ENCODE results near the gene ZNF189. TPM values are rescaled to one million over a fixed set of nuclear protein-coding genes. Genes with fewer than 3 reads are reported as not detected.

Gene ZNF189
- 19.9 and 21.4 TPM in 2 replicates for total RNA-seq (2012; rRNA removed)
- 3.7 and 5.9 TPM in 2 replicates for polyA plus RNA-seq (2012; rRNA removed)
- polyA plus RNA-seq (2012; cell fraction: cytosol; rRNA removed): 0.43 and 0.67 TPM in 2 replicates
- polyA plus RNA-seq (2012; cell fraction: nucleus; rRNA removed; ENCODE audit: low replicate concordance): 1.2 and 18.2 TPM in 2 replicates
- percentile 91 among the genes with signal in this experiment for Bru-seq, nascent RNA
- BruChase-seq, experiment 1, labeled RNA remaining after a 6-hour chase: percentile 84 among the genes with signal in this experiment
- BruChase-seq, experiment 2, labeled RNA remaining after a 2-hour chase: percentile 92 among the genes with signal in this experiment
- long read RNA-seq, partial matches to known transcripts: 0 of 4 reads
- long read RNA-seq, other reads (novel, unspliced or antisense): 1 of 4 reads

DNA sequence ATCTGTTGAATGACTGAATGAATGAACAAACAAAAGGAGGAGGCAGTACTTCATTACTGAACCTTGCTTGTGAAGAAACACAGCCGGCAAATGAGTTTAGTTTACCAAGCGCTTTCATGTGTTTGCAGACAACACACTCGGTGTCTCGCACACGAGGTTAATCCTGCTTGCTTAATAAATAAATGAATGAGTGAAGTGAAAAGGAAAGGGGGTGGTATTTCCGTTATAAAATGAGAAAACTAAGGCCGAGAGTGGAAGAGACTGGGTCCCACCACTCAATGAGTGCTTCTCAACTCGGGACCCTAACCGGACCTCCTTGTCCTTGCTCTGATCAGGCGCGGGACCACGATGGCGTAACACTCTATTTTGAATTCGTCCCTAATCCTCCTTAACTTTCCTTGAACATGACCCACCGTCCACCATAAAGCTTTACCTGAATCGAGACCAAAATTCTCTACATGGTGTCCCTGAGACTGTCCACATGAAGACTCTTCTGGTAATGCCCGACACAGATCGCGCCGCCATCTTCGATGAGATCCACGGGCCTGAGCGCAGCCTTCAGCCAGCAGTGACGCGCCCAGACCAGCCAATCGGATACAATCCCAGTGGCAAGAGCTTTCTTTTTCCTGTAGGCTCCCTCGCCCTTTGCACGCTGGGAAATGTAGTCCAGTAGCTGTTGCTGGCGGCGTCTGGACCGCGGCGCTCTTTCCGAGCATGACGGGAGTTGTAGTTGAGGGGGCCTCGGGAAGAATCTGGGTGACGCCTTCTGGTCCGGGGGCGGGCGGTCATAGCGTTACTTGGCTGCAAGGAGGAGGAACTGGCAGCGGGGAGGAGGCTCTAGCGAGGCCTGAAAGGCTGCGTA, at the start of gene ZNF189, which contains the start of gene MRPL50:
Gene ZNF189 (plus strand): TSS at position 784 of the 862 bp plus-strand sequence. CDS start 306 bp downstream, outside the sequence.
Gene MRPL50 (minus strand): TSS at position 551 of the 862 bp plus-strand sequence. CDS start 26 bp downstream, at position 525.
- peaks cover 2% of the 10 kb centered on the region for H3K4me1 ChIP-seq (ENCODE audit: control insufficient read depth, insufficient read depth, low read length)
- H4K91ac ChIP-seq (ENCODE audit: insufficient read depth, low read depth, low read length): peak within 1 kb of the TSS; percentile 93
- peak within 1 kb of the TSS; percentile 83 for H3K27ac ChIP-seq (ENCODE audit: insufficient read depth, low read length)
- DNase-seq (peak; percentile 99), ATAC-seq (ENCODE audit: low read depth) (peak; percentile 98)
- H3K36me3 ChIP-seq (ENCODE audit: control insufficient read depth, insufficient read depth, low read length): peaks cover 16% of the 10 kb centered on the region
- peak within 1 kb of the TSS; percentile 93 for H2AFZ ChIP-seq (replicated peaks; ENCODE audit: low read length, poor library complexity)
- peak within 1 kb of the TSS; percentile 99 for H3K14ac ChIP-seq (replicated peaks; ENCODE audit: low read depth, low read length)
- peak within 1 kb of the TSS; percentile 88 to 96 for H4K8ac ChIP-seq (ENCODE audit: low read depth in 2 of 2, low read length in 2 of 2)
- in situ Hi-C loops (cut with MboI; ENCODE audit: low sequenced_read_pairs): no loop called here
- H2BK20ac ChIP-seq (ENCODE audit: low read depth, low read length): no peak within 1 kb of the TSS; the same call in 1 of the 2 replicates
- H2AK9ac ChIP-seq (replicated peaks; ENCODE audit: low read depth, low read length, poor library complexity): peak within 1 kb of the TSS; percentile 94
- no peaks in the 10 kb centered on the region for H4K20me1 ChIP-seq (ENCODE audit: insufficient read depth, low read length)
- H3K56ac ChIP-seq (ENCODE audit: extremely low read depth, insufficient read depth, low read length): peak within 1 kb of the TSS; percentile 96
- 0% methylated on average over 13 of the region's 44 CpGs; no CpG with 5 or more reads in 1 of the 2 experiments for WGBS, 2 experiments (ENCODE audit: extremely low coverage in 2 of 2, insufficient read length in 1 of 2)
- H3K4ac ChIP-seq (ENCODE audit: low read depth, low read length): peak within 1 kb of the TSS; percentile 90
- H2BK15ac ChIP-seq (ENCODE audit: low read depth, low read length): peak within 1 kb of the TSS; percentile 74; the same call in 1 of the 3 replicates
- intact Hi-C loops (cut with micrococcal nuclease): loop anchor here (5.0 kb wide), 1 partner anchor 134 kb away; the partner anchor contains the start of gene RNF20
- H3K9me1 ChIP-seq (ENCODE audit: insufficient read depth, low read length): no peaks in the 10 kb centered on the region
- no peaks in the 10 kb centered on the region for H3K27me3 ChIP-seq (ENCODE audit: control insufficient read depth, insufficient read depth, low read length)
- peak within 1 kb of the TSS; percentile 99 for H3K23ac ChIP-seq (ENCODE audit: low read depth, low read length)
- peaks cover 27 to 48% of the 10 kb centered on the region in 2 experiments for H3K79me1 ChIP-seq (ENCODE audit: low read depth in 1 of 2, low read length in 2 of 2)
- peak within 1 kb of the TSS; percentile 98 for H3K9ac ChIP-seq (ENCODE audit: low read depth, low read length)
- peak within 1 kb of the TSS; percentile 97 for H3K4me2 ChIP-seq (ENCODE audit: low read depth, low read length)
- peak within 1 kb of the TSS; percentile 77 for H2BK120ac ChIP-seq (ENCODE audit: low read depth, low read length)
- dilution Hi-C loops (cut with HindIII; ENCODE audit: low sequenced_read_pairs, unreplicated experiment): no loop called here
- H3K4me3 ChIP-seq (ENCODE audit: insufficient read depth, low read depth, low read length): peak within 1 kb of the TSS; percentile 78
- H3K9me3 ChIP-seq (ENCODE audit: control insufficient read depth, insufficient read depth, low read length): no peaks in the 10 kb centered on the region; the same call in 1 of the 2 replicates
- H3K18ac ChIP-seq (ENCODE audit: low read depth, low read length): peak within 1 kb of the TSS; percentile 80
- POLR2A ChIA-PET (ENCODE audit: unreplicated experiment): no interaction called here
- BruUV-seq (replicated peaks): TSS peak; percentile 62
- H4K5ac ChIP-seq (ENCODE audit: low read depth, low read length): peak within 1 kb of the TSS; percentile 90
- peak within 1 kb of the TSS; percentile 69; the same call in 1 of the 2 replicates for H2AK5ac ChIP-seq (ENCODE audit: low read depth, low read length)
- H2BK5ac ChIP-seq (ENCODE audit: low read depth, low read length, poor library complexity, severe bottlenecking): peak within 1 kb of the TSS; percentile 82
- CTCF ChIA-PET: interaction anchor here (0.8 kb wide), 1 partner anchor 10 kb away, joined by 3 read pairs; no protein-coding TSS in a partner anchor
- TF ChIP-seq, protein P1, sequence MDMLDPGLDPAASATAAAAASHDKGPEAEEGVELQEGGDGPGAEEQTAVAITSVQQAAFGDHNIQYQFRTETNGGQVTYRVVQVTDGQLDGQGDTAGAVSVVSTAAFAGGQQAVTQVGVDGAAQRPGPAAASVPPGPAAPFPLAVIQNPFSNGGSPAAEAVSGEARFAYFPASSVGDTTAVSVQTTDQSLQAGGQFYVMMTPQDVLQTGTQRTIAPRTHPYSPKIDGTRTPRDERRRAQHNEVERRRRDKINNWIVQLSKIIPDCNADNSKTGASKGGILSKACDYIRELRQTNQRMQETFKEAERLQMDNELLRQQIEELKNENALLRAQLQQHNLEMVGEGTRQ (IDR thresholded peaks at IDR 0.05; ENCODE audit: low read depth, low read length): peak; percentile 9; the same call in 1 of the 2 replicates
- TF ChIP-seq MAZ (IDR thresholded peaks at IDR 0.05; ENCODE audit: borderline replicate concordance, low read depth, low read length): no peak
- no peak for TF ChIP-seq SMC3 (IDR thresholded peaks at IDR 0.05; ENCODE audit: low read depth, low read length)
- TF ChIP-seq FOS (IDR thresholded peaks at IDR 0.05; ENCODE audit: low read depth, low read length): no peak
- no peak for TF ChIP-seq MAFK (IDR thresholded peaks at IDR 0.05; ENCODE audit: low read depth, low read length)
- no peak for TF ChIP-seq NFE2L2 (IDR thresholded peaks at IDR 0.05; ENCODE audit: low read depth, low read length)
- TF ChIP-seq, protein P2, sequence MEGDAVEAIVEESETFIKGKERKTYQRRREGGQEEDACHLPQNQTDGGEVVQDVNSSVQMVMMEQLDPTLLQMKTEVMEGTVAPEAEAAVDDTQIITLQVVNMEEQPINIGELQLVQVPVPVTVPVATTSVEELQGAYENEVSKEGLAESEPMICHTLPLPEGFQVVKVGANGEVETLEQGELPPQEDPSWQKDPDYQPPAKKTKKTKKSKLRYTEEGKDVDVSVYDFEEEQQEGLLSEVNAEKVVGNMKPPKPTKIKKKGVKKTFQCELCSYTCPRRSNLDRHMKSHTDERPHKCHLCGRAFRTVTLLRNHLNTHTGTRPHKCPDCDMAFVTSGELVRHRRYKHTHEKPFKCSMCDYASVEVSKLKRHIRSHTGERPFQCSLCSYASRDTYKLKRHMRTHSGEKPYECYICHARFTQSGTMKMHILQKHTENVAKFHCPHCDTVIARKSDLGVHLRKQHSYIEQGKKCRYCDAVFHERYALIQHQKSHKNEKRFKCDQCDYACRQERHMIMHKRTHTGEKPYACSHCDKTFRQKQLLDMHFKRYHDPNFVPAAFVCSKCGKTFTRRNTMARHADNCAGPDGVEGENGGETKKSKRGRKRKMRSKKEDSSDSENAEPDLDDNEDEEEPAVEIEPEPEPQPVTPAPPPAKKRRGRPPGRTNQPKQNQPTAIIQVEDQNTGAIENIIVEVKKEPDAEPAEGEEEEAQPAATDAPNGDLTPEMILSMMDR (conservative IDR thresholded peaks at IDR 0.05; ENCODE audit: low read depth, low read length): no peak
- TF ChIP-seq BHLHE40 (IDR thresholded peaks at IDR 0.05; ENCODE audit: low read depth, low read length): no peak
- TF ChIP-seq MXI1 (IDR thresholded peaks at IDR 0.05; ENCODE audit: borderline replicate concordance, low read depth, low read length): 0 out of 2 replicates have a peak, but pooled peaks have one; percentile 33
- TF ChIP-seq, protein P3, sequence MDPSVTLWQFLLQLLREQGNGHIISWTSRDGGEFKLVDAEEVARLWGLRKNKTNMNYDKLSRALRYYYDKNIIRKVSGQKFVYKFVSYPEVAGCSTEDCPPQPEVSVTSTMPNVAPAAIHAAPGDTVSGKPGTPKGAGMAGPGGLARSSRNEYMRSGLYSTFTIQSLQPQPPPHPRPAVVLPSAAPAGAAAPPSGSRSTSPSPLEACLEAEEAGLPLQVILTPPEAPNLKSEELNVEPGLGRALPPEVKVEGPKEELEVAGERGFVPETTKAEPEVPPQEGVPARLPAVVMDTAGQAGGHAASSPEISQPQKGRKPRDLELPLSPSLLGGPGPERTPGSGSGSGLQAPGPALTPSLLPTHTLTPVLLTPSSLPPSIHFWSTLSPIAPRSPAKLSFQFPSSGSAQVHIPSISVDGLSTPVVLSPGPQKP (IDR thresholded peaks at IDR 0.05; ENCODE audit: borderline replicate concordance, low read depth, low read length): no peak
- TF ChIP-seq POLR2A (IDR thresholded peaks at IDR 0.05; ENCODE audit: low read depth, low read length): peak; percentile 95

All from IMR-90 (cell line).